ENCODE results near the gene PALLD. TPM values are rescaled to one million over a fixed set of nuclear protein-coding genes. Genes with fewer than 3 reads are reported as not detected.

PALLD gene
- total RNA-seq, 1 donor from 2014 or later = 85.7 TPM

DNA sequence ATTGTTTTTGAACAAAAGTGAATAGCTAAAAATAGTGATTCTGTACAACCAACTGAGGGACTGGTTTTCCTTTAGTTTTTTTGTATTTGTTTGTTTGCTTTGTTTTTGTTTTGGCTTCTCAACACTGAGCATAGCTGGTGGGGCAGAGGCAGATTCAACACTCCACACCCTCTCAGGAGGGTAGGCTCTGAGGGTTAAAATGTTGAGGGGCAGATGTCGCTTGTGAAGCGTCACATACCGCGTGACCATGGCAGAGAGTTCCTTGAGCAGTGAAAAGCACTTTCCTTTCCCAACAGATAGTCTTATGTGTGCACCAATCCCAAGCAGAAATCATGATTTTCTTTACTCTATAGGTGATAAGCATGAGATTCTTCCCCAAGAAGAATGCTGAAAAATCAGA is 155.0 kb downstream of the PALLD start:
- peaks cover 1% of the 10 kb centered on the region for H3K9me3 Mint-ChIP-seq
- Histone ChIP-seq H3F3A (ENCODE audit: low read depth) (no peaks in the 10 kb centered on the region), H4K20me1 (ENCODE audit: low read depth) (no peaks in the 10 kb centered on the region), H3K4me2 (no peak overlapping the region), H3K79me2 (ENCODE audit: low read depth) (peaks cover 74% of the 10 kb centered on the region), H3K9me3 (ENCODE audit: low read depth) (no peaks in the 10 kb centered on the region), H3K27me3 (no peaks in the 10 kb centered on the region), H3K9ac (no peak overlapping the region), H3K27ac (no peak overlapping the region), H3K4me3 (no peak overlapping the region), H3K36me3 (no peaks in the 10 kb centered on the region), H2AFZ (replicated peaks) (no peak overlapping the region), H3K4me1 (peaks cover 39% of the 10 kb centered on the region)
- TF ChIP-seq, protein P1, sequence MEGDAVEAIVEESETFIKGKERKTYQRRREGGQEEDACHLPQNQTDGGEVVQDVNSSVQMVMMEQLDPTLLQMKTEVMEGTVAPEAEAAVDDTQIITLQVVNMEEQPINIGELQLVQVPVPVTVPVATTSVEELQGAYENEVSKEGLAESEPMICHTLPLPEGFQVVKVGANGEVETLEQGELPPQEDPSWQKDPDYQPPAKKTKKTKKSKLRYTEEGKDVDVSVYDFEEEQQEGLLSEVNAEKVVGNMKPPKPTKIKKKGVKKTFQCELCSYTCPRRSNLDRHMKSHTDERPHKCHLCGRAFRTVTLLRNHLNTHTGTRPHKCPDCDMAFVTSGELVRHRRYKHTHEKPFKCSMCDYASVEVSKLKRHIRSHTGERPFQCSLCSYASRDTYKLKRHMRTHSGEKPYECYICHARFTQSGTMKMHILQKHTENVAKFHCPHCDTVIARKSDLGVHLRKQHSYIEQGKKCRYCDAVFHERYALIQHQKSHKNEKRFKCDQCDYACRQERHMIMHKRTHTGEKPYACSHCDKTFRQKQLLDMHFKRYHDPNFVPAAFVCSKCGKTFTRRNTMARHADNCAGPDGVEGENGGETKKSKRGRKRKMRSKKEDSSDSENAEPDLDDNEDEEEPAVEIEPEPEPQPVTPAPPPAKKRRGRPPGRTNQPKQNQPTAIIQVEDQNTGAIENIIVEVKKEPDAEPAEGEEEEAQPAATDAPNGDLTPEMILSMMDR (IDR thresholded peaks at IDR 0.05) = no peak
- TF ChIP-seq EZH2phosphoT487 (IDR thresholded peaks at IDR 0.05) (no peak), EZH2 (IDR thresholded peaks at IDR 0.05) (no peak)
- H3K4me1 Mint-ChIP-seq = peaks cover 34% of the 10 kb centered on the region
- H3K4me3 Mint-ChIP-seq = no peak overlapping the region
- H3K27me3 Mint-ChIP-seq (ENCODE audit: insufficient read depth, low read depth) = peaks cover 2% of the 10 kb centered on the region
- no peak overlapping the region for H3K27ac Mint-ChIP-seq
- no peak for DNase-seq (ENCODE audit: low spot score)
- H3K36me3 Mint-ChIP-seq = peaks cover 10% of the 10 kb centered on the region

DNA sequence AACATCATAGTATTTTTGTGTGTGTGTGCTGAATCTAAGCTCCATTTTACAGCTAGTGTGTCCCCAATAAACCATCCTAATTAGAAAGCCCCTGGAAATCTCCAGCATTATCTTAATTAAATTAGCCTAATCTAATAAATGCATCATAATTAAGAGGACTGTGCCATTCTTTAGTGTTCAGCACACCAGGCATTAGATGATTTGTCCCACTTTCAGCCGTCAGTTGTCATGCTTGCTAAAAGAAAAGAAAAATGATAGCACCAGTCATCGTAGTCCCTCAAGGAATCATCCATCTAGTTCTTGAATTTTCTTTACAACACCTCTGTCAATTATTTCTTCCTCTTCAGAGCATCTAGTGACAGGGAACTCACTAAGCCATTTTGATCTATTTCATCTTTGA is 155.9 kb downstream of the PALLD start:
- H3F3A ChIP-seq (ENCODE audit: low read depth) = no peaks in the 10 kb centered on the region
- peaks cover 34% of the 10 kb centered on the region for H3K4me1 Mint-ChIP-seq
- H3K4me3 Mint-ChIP-seq = no peak overlapping the region
- H3K27ac ChIP-seq = no peak overlapping the region
- peaks cover 3% of the 10 kb centered on the region for H3K9me3 Mint-ChIP-seq
- H2AFZ ChIP-seq (replicated peaks) = no peak overlapping the region
- no peaks in the 10 kb centered on the region for H3K36me3 ChIP-seq
- H3K27ac Mint-ChIP-seq = no peak overlapping the region
- H3K9me3 ChIP-seq (ENCODE audit: low read depth) = no peaks in the 10 kb centered on the region
- no peak overlapping the region for H3K4me3 ChIP-seq
- H4K20me1 ChIP-seq (ENCODE audit: low read depth) = no peaks in the 10 kb centered on the region
- H3K4me2 ChIP-seq = no peak overlapping the region
- no peak overlapping the region for H3K9ac ChIP-seq
- TF ChIP-seq, protein P1 (IDR thresholded peaks at IDR 0.05) = no peak
- TF ChIP-seq EZH2 (IDR thresholded peaks at IDR 0.05) (no peak), EZH2phosphoT487 (IDR thresholded peaks at IDR 0.05) (no peak)
- H3K27me3 Mint-ChIP-seq (ENCODE audit: insufficient read depth, low read depth) = peaks cover 2% of the 10 kb centered on the region
- peaks cover 76% of the 10 kb centered on the region for H3K79me2 ChIP-seq (ENCODE audit: low read depth)
- H3K36me3 Mint-ChIP-seq = peaks cover 10% of the 10 kb centered on the region
- no peaks in the 10 kb centered on the region for H3K27me3 ChIP-seq
- H3K4me1 ChIP-seq = peaks cover 41% of the 10 kb centered on the region
- DNase-seq (ENCODE audit: low spot score) = no peak

DNA sequence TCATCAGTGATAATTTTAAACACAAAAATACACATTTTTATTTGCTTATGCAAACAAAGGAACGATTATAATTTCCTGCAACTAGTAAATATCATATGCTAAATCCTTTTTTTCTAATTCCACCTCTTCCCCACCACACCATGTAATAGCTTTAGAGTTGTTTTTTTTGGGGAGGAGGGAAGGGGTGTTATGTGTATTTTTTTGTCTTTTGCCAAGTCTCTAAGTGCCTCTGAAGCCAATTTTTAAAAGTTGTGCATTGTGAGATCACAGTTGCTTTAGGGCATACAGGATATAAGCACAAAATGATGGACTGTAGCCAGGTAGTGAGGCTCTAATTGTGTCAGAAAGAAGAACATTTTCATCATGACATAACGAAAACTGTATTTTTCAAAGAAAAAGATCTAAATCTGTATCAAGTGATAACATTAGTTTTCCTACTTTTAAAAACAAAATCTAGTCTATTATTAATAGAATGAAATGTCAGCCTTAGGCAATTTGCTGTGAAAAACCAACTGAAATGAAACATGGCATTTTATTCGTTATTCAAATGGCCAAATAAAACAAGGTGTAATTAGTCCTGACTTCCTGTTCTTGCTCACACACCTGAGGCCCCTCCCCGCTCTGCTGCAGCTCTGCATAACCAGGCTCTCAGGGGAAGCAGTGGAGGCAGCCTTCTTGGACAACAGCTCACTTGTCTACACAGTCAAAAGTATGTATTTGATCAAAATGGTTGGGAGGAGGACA is 157.4 kb downstream of the PALLD start:
- no peak for TF ChIP-seq EZH2phosphoT487 (IDR thresholded peaks at IDR 0.05)
- Histone ChIP-seq H3F3A (ENCODE audit: low read depth) (no peaks in the 10 kb centered on the region), H3K27me3 (no peaks in the 10 kb centered on the region), H3K4me3 (no peak overlapping the region), H3K9ac (no peak overlapping the region), H2AFZ (replicated peaks) (no peak overlapping the region), H4K20me1 (ENCODE audit: low read depth) (no peaks in the 10 kb centered on the region), H3K9me3 (ENCODE audit: low read depth) (no peaks in the 10 kb centered on the region), H3K27ac (no peak overlapping the region), H3K79me2 (ENCODE audit: low read depth) (peaks cover 61% of the 10 kb centered on the region), H3K4me2 (no peak overlapping the region), H3K4me1 (peaks cover 31% of the 10 kb centered on the region), H3K36me3 (no peaks in the 10 kb centered on the region)
- Mint-ChIP-seq H3K9me3 (peaks cover 3% of the 10 kb centered on the region), H3K27me3 (ENCODE audit: insufficient read depth, low read depth) (peaks cover 4% of the 10 kb centered on the region), H3K36me3 (peaks cover 12% of the 10 kb centered on the region), H3K4me1 (peaks cover 28% of the 10 kb centered on the region), H3K27ac (no peak overlapping the region), H3K4me3 (no peak overlapping the region)
- DNase-seq (ENCODE audit: low spot score) = no peak

DNA sequence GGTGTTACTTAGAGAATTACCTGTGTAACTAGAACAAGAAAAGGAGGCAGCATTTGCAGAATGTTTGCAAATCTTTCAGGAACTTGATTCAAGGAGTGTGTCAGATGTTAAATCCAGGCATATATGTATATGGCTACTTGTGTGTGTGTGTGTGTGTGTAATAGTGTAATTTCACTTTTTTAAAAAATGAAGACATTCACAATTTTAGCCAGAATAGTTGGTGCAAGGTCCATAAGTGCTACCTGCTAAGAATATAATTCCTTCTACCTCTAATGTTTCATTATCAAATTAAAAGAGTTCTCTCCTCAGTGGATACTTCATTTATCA is 158.0 kb downstream of the PALLD start:
- H3K9me3 Mint-ChIP-seq = peaks cover 3% of the 10 kb centered on the region
- no peak overlapping the region for H3K27ac ChIP-seq
- H3K36me3 ChIP-seq = no peaks in the 10 kb centered on the region
- H3K4me3 ChIP-seq = no peak overlapping the region
- H3K27ac Mint-ChIP-seq = no peak overlapping the region
- H3K36me3 Mint-ChIP-seq = peaks cover 12% of the 10 kb centered on the region
- H3K27me3 Mint-ChIP-seq (ENCODE audit: insufficient read depth, low read depth) = peaks cover 4% of the 10 kb centered on the region
- peaks cover 31% of the 10 kb centered on the region for H3K4me1 ChIP-seq
- H3K4me2 ChIP-seq = no peak overlapping the region
- H3K4me3 Mint-ChIP-seq = no peak overlapping the region
- peaks cover 3% of the 10 kb centered on the region for H4K20me1 ChIP-seq (ENCODE audit: low read depth)
- peaks cover 32% of the 10 kb centered on the region for H3K4me1 Mint-ChIP-seq
- no peak for DNase-seq (ENCODE audit: low spot score)
- peaks cover 60% of the 10 kb centered on the region for H3K79me2 ChIP-seq (ENCODE audit: low read depth)
- H3K9me3 ChIP-seq (ENCODE audit: low read depth) = no peaks in the 10 kb centered on the region
- no peak for TF ChIP-seq EZH2 (IDR thresholded peaks at IDR 0.05)
- TF ChIP-seq, protein P1 (IDR thresholded peaks at IDR 0.05) = no peak
- TF ChIP-seq EZH2phosphoT487 (IDR thresholded peaks at IDR 0.05) = no peak
- no peaks in the 10 kb centered on the region for H3F3A ChIP-seq (ENCODE audit: low read depth)
- H3K9ac ChIP-seq = no peak overlapping the region
- H3K27me3 ChIP-seq = no peaks in the 10 kb centered on the region
- no peak overlapping the region for H2AFZ ChIP-seq (replicated peaks)
